B cell (primary cell): Measurements from ENCODE around the gene PKIB. TPM values are rescaled to one million over a fixed set of nuclear protein-coding genes. Genes with fewer than 3 reads are reported as not detected.

ENCODE experiments used
- ATAC-seq: fragments of 200-7000 bp; cut with Tn5 transposase; one replicate; pipeline ENCODE4 v1.10.0; 2021; ENCODE audit warnings: low read depth, mild to moderate bottlenecking, moderate number of reproducible peaks, moderate library complexity
- CTCF ChIA-PET: fragments of 350-600 bp; sonication (Branson Sonifier 250); formaldehyde crosslinking; loops from one replicate; lab custom pipeline; 2021; ENCODE audit warnings: antibody characterized with exemption, inconsistent platforms; lab: Charles Lee
- POLR2A ChIA-PET: fragments of 350-600 bp; sonication (Branson Sonifier 250); formaldehyde crosslinking; loops from one replicate; lab custom pipeline; 2021; ENCODE audit warnings: antibody characterized with exemption; lab: Charles Lee
- DNase-seq: peaks from one replicate; pipeline ENCODE4 v3.0.0; 2013
- H2AFZ ChIP-seq: 2 replicates; pipeline ENCODE4 v1.6.1; 2012; ENCODE audit warnings: mild to moderate bottlenecking, low read depth, low read length; ENCODE audit not compliant: insufficient read depth, poor library complexity, severe bottlenecking
- H3K27ac ChIP-seq, 2 donors: 1 replicate in 1 of 2; 2 replicates in 1 of 2; pipeline ENCODE4 v1.5.1; 2012 to 2013; ENCODE audit warnings: low read length in 2 of 2, mild to moderate bottlenecking in 2 of 2, moderate library complexity in 1 of 2
- H3K27me3 ChIP-seq, 4 experiments: fragments of 200-600 bp in 1 of 4; sonication (generic) in 1 of 4; replicated peaks in 1 of 4; 1 replicate in 2 of 4; 2 replicates in 2 of 4; pipeline versions ENCODE4 v1.6.1 to v1.7.0; 2013 to 2016; ENCODE audit warnings: low read length in 3 of 4, mild to moderate bottlenecking in 2 of 4, mixed read lengths in 1 of 4, moderate library complexity in 1 of 4; ENCODE audit not compliant: insufficient read depth in 4 of 4, control insufficient read depth in 3 of 4; ENCODE audit errors: control extremely low read depth in 1 of 4
- H3K36me3 ChIP-seq, 2 experiments: replicated peaks in 1 of 2; 1 replicate in 1 of 2; 2 replicates in 1 of 2; pipeline versions ENCODE4 v1.6.1 to v1.7.1; 2013; ENCODE audit warnings: low read length in 1 of 2; ENCODE audit not compliant: insufficient read depth in 2 of 2, control insufficient read depth in 1 of 2; ENCODE audit errors: control extremely low read depth in 1 of 2, extremely low read depth in 1 of 2
- H3K4me1 ChIP-seq, 2 donors: fragments of 200-600 bp in 1 of 2; sonication (generic) in 1 of 2; 1 replicate in 1 of 2; 2 replicates in 1 of 2; pipeline versions ENCODE4 v1.5.1 to v1.6.1; 2013 to 2017; ENCODE audit warnings: low read length in 2 of 2; ENCODE audit not compliant: control insufficient read depth in 2 of 2, insufficient read depth in 2 of 2
- H3K4me2 ChIP-seq: replicated peaks from 2 replicates; pipeline ENCODE3; 2012; ENCODE audit warnings: mild to moderate bottlenecking, low read depth, low read length; ENCODE audit not compliant: poor library complexity, severe bottlenecking
- H3K4me3 ChIP-seq, 5 experiments: fragments of 200-600 bp in 1 of 5; sonication (generic) in 1 of 5; 1 replicate in 3 of 5; 2 replicates in 2 of 5; pipeline versions ENCODE4 v1.5.1 to v1.7.0; 2011 to 2016; ENCODE audit warnings: low read length in 4 of 5, mild to moderate bottlenecking in 4 of 5, low read depth in 2 of 5, control low read depth in 1 of 5, moderate library complexity in 1 of 5; ENCODE audit not compliant: insufficient read depth in 1 of 5; ENCODE audit errors: control extremely low read depth in 1 of 5, extremely low read depth in 1 of 5
- H3K79me2 ChIP-seq: fragments of 200-600 bp; sonication (generic); one replicate; pipeline ENCODE4 v1.6.0; 2016; ENCODE audit warnings: low read length; ENCODE audit not compliant: control insufficient read depth, insufficient read depth
- H3K9ac ChIP-seq: fragments of 200-600 bp; sonication (generic); 2 replicates; pipeline ENCODE4 v1.6.1; 2017; ENCODE audit warnings: mild to moderate bottlenecking, low read length, moderate library complexity
- H3K9me3 ChIP-seq, 3 donors: one replicate each; pipeline versions ENCODE4 v1.6.1 to v1.7.1; 2013; ENCODE audit warnings: low read length in 2 of 3; ENCODE audit not compliant: control insufficient read depth in 2 of 3, insufficient read depth in 1 of 3; ENCODE audit errors: control extremely low read depth in 1 of 3
- H4K20me1 ChIP-seq: 2 replicates; pipeline ENCODE4 v1.6.0; 2012; ENCODE audit warnings: mild to moderate bottlenecking, low read length; ENCODE audit not compliant: insufficient read depth, control insufficient read depth, poor library complexity, severe bottlenecking
- H3K27ac Mint-ChIP-seq: one replicate; pipeline ENCODE4 v1.8.0; 2021; ENCODE audit warnings: mixed read lengths
- H3K27me3 Mint-ChIP-seq: one replicate; pipeline ENCODE4 v1.8.0; 2021; ENCODE audit warnings: mixed read lengths
- H3K4me1 Mint-ChIP-seq: one replicate; pipeline ENCODE4 v1.8.0; 2021; ENCODE audit warnings: mixed read lengths
- H3K4me3 Mint-ChIP-seq: one replicate; pipeline ENCODE4 v1.8.0; 2021; ENCODE audit warnings: mixed read lengths
- H3K9me3 Mint-ChIP-seq: one replicate; pipeline ENCODE4 v1.8.0; 2022; ENCODE audit warnings: mixed read lengths; ENCODE audit not compliant: insufficient read depth
- CTCF ChIP-seq: fragments of 200-600 bp; IDR thresholded peaks from one replicate; pipeline ENCODE4 v1.8.0; 2022; ENCODE audit warnings: antibody characterized with exemption, mild to moderate bottlenecking
- EZH2 ChIP-seq: IDR thresholded peaks from 2 replicates; pipeline ENCODE4 v1.6.1; 2012; ENCODE audit warnings: borderline replicate concordance, low read depth, mild to moderate bottlenecking, moderate library complexity, low read length; ENCODE audit not compliant: insufficient read depth, poor library complexity, severe bottlenecking
- WGBS: methylation state at CpG from one replicate; pipeline ENCODE4 v1.1.5; 2013; ENCODE audit warnings: missing lambda C conversion rate; ENCODE audit not compliant: insufficient coverage; 5-methylcytosine and 5-hydroxymethylcytosine counted together
- intact Hi-C: fragments of 100-400 bp; cut with micrococcal nuclease; formaldehyde crosslinking; loops from one replicate; pipeline ENCODE4 v1.10.0; 2022
- polyA minus RNA-seq: library from RNA; depleted of rRNA, polyadenylated mRNA; stranded (reverse); fragments of >200 nt; gene quantifications from 2 replicates; pipeline ENCODE4 v1.2.3, GENCODE V29; 2012
- polyA plus RNA-seq: library from polyadenylated mRNA; depleted of rRNA; stranded (reverse); fragments of >200 nt; gene quantifications from 2 replicates; pipeline ENCODE4 v1.2.3, GENCODE V29; 2012
- total RNA-seq, 2 donors: library from RNA; stranded (reverse); fragments of 120-200 nt in 1 of 2; gene quantifications; 1 replicate in 1 of 2; 2 replicates in 1 of 2; pipeline versions ENCODE4 v1.2.3 to v1.2.4, GENCODE V29; 2013 to 2022

Gene PKIB
- total RNA-seq, result 1.2 TPM in 1 of 2 replicates, not detected in the other
- total RNA-seq (2013), result 0.86 TPM
- polyA plus RNA-seq, result 0.27 and 0.49 TPM in 2 replicates
- polyA minus RNA-seq, result not detected in 2 replicates

GRCh38 chr6:122609881-122610689, at the start of gene PKIB:
TSS of gene PKIB (plus strand) at chr6:122610405. CDS start at chr6:122717795, 107,390 bp downstream.
- Mint-ChIP-seq H3K27ac (no peak within 1 kb of the TSS), H3K4me3 (peak within 1 kb of the TSS; percentile 92), H3K9me3 (no peaks in the 10 kb centered on the region), H3K27me3 (peaks cover 44% of the 10 kb centered on the region), H3K4me1 (peaks cover 18% of the 10 kb centered on the region)
- DNase-seq, result peak; percentile 55
- no peaks in the 10 kb centered on the region for H4K20me1 ChIP-seq
- peak within 1 kb of the TSS; percentile 69 for H3K4me2 ChIP-seq
- peaks cover 14 to 21% of the 10 kb centered on the region in 2 donors for H3K4me1 ChIP-seq
- no peaks in the 10 kb centered on the region for H3K36me3 ChIP-seq
- CTCF ChIA-PET, result interaction anchor here (1.2 kb wide), 1 partner anchor 229 kb away, joined by 3 read pairs; no protein-coding TSS in a partner anchor
- ATAC-seq, result peak; percentile 79
- H3K27me3 ChIP-seq, result peaks cover 0 to 28% (median 22%) of the 10 kb centered on the region in 4 experiments
- H3K9me3 ChIP-seq, result peaks cover 0 to 5% (median 0%) of the 10 kb centered on the region in 3 donors
- intact Hi-C loops, result no loop called here
- POLR2A ChIA-PET, result no interaction called here
- no peaks in the 10 kb centered on the region for H3K79me2 ChIP-seq
- H3K9ac ChIP-seq, result peak within 1 kb of the TSS; percentile 72
- peak within 1 kb of the TSS; percentile 21 to 68 (median 44) for H3K4me3 ChIP-seq
- WGBS, result 1% methylated on average over 66 of the region's 66 CpGs
- H3K27ac ChIP-seq, result no peak within 1 kb of the TSS
- H2AFZ ChIP-seq, result peak within 1 kb of the TSS; percentile 73
- no peak for TF ChIP-seq CTCF
- TF ChIP-seq EZH2, result peak; percentile 38
